GM12801 (cell line): ENCODE measurements around the gene SPSB2.

Experiments used
- TF ChIP-seq, protein P1 (sequence below): IDR thresholded peaks from one replicate; pipeline ENCODE4 v1.5.1; 2011; ENCODE audit warnings: control low read depth; ENCODE audit not compliant: insufficient read length; ENCODE audit errors: extremely low read depth

Gene SPSB2

GRCh38 chr12:6891646-6892001, 18.5 kb upstream of the SPSB2 start:
- TF ChIP-seq, protein P1, sequence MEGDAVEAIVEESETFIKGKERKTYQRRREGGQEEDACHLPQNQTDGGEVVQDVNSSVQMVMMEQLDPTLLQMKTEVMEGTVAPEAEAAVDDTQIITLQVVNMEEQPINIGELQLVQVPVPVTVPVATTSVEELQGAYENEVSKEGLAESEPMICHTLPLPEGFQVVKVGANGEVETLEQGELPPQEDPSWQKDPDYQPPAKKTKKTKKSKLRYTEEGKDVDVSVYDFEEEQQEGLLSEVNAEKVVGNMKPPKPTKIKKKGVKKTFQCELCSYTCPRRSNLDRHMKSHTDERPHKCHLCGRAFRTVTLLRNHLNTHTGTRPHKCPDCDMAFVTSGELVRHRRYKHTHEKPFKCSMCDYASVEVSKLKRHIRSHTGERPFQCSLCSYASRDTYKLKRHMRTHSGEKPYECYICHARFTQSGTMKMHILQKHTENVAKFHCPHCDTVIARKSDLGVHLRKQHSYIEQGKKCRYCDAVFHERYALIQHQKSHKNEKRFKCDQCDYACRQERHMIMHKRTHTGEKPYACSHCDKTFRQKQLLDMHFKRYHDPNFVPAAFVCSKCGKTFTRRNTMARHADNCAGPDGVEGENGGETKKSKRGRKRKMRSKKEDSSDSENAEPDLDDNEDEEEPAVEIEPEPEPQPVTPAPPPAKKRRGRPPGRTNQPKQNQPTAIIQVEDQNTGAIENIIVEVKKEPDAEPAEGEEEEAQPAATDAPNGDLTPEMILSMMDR, result no peak

GRCh38 chr12:6890789-6891645, 17.9 kb upstream of the SPSB2 start:
- TF ChIP-seq, protein P1, result no peak

- TF ChIP-seq, protein P1, result no peak
Observed at GRCh38 chr12:6888360-6888759, 15.3 kb upstream of the SPSB2 start.

GRCh38 chr12:6887460-6887859, 14.4 kb upstream of the SPSB2 start:
- TF ChIP-seq, protein P1, result no peak

DNA sequence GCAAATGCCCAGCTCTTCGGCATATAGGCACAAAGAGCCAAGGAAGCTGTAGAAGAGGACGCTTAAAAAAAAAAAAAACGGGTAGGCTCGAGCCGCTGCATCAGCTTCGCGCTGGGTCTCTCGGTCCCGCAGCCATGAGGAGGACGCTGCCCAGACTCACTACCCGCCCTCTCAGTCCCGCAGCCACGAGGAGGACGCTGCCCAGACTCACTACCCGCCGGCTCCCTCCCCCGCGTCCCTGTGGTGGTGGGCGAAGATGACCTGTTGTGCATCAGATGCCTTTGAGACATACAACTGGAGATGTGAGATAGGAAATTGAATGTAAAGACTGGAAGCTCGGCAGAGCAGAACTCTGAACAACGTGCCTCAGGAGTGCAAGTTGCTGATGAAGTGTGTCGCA, 11.4 kb upstream of the SPSB2 start:
- TF ChIP-seq, protein P1, result no peak

- TF ChIP-seq, protein P1, result no peak
Observed at GRCh38 chr12:6883683-6884082, 10.6 kb upstream of the SPSB2 start.

- TF ChIP-seq, protein P1, result no peak
Observed at GRCh38 chr12:6883252-6883651, 10.1 kb upstream of the SPSB2 start.
